Measurements from ENCODE around the gene APLP1.
"Not testable (repeated sequence)": the region's sequence is repeated elsewhere in the genome, so short reads cannot be mapped to it uniquely, and the experiment has no call there.

The APLP1 gene

GRCh38 chr19:35901854-35902661 is 33.7 kb downstream of the APLP1 start, which contains the start of gene HCST:
HCST (plus strand) TSS chr19:35902529; CDS start chr19:35902594, 65 bp downstream.
- in situ Hi-C loops (cut with HindIII; ENCODE audit: low sequenced_read_pairs): loop anchor here (5.0 kb wide), 1 partner anchor 50 kb away; the partner anchor contains the start of gene NPHS1

DNA sequence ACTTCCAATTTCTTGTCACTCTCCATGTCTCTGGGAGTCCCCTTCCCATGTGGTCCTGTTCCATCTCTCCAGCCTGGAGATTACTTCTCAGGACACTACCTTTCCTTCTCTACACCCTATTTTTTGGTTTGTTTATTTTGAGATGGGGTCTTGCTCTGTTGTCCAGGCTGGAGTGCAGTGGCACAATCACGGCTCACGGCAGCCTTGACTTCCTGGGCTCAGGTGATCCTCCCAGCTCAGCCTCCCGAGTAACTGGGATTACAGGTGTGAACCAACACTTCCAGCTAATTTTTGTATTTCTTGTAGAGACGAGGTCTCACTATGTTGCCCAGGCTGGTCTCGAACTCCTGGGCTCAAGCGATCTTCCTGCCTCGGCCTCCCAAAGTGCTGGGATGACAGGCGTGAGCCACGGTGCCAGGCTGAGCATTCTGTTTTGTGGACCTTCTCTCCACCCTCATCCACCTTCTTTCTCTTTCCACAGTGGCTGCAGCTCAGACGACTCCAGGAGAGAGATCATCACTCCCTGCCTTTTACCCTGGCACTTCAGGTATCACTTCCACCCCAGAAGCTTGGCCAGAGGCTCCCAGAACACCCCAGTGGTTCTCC is 34.6 kb downstream of the APLP1 start:
- in situ Hi-C loops (cut with HindIII; ENCODE audit: low sequenced_read_pairs): loop anchor here (5.0 kb wide), 1 partner anchor 51 kb away; the partner anchor contains the start of gene NPHS1

DNA sequence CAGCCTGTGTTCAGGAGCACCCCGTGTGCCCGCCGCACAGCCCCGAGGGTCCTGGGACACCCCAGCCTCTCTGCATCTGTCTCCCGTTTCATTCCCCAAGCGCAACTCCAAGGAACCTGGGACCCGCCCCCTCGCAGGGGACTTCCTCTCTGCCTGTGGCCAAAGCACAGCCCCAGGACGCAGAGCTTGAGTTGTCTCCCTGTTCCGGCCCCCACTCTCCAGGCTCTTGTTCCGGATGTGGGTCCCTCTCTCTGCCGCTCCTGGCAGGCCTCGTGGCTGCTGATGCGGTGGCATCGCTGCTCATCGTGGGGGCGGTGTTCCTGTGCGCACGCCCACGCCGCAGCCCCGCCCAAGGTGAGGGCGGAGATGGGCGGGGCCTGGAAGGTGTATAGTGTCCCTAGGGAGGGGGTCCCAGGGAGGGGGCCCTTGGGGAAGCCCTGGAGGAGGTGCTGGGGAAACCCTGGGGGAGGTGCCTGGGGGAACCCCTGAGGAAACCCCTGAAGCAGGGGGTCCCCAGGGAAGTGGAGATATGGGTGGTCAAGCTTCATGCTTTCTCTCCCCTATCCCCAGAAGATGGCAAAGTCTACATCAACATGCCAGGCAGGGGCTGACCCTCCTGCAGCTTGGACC is 35.3 kb downstream of the APLP1 start:
- in situ Hi-C loops (cut with HindIII; ENCODE audit: low sequenced_read_pairs): loop anchor here (5.0 kb wide), 1 partner anchor 51 kb away; the partner anchor contains the start of gene NPHS1

DNA sequence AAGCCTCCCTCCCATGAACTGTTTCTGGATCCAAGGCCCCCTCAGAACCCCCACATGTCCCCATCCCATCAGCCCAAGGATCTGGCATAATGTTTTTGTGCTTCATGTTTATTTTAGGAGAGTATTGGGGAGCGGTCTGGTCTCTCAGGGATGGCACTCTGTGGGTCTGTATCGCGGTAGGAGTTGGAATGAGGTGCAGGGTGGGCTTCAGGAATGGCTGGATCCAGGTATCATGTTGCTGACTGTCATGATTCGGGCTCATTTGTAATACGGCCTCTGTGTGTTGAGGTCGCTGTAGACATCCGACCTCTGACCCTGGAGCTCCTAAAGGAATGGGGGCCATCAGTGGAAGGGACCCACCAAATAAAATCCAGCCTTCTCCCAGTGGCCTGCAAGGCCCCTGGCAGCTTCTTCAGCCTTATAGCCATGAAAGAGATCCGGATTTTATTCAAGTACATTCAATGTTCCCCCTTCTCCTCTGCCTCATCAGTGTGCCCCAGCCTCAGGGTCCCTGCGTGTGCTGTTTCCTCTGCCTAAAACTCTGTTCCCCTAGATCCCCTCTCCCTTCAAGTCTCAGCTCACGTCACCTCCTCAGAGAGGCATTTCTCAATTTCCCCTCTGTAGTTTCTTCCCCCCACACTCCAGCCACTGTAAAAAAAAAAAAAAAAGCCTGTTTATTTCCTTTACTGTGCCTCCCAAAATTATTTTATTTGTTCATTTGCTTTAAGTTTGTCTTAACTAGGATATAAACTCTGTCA is 36.1 kb downstream of the APLP1 start:
- in situ Hi-C loops (cut with HindIII; ENCODE audit: low sequenced_read_pairs): loop anchor here (5.0 kb wide), 1 partner anchor 52 kb away; the partner anchor contains the start of gene NPHS1

DNA sequence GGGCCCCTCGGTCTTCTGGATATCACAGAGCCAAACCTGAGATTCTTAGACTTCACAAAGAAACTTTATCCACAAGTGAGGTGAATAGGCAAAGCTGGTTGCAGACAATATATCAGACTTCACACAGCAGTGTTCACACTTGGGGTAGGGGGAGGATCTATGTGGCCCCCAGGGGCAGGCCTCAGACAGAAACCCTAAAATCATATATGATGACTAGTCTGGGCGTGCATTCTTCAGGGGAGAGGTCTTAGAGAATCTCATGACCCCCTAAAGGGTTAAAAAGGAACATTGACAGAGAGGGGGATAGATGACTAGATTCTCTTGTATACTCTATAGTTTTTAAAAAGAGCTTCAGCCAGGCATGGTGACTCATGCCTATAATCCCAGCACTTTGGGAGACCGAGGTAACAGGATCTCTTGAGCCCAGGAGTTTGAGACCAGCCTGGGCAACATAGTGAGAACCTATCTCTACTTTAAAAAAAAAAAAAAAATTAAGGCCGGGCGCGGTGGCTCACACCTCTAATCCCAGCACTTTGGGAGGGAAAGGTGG is 36.9 kb downstream of the APLP1 start:
- in situ Hi-C loops (cut with HindIII; ENCODE audit: low sequenced_read_pairs): no loop called here

DNA sequence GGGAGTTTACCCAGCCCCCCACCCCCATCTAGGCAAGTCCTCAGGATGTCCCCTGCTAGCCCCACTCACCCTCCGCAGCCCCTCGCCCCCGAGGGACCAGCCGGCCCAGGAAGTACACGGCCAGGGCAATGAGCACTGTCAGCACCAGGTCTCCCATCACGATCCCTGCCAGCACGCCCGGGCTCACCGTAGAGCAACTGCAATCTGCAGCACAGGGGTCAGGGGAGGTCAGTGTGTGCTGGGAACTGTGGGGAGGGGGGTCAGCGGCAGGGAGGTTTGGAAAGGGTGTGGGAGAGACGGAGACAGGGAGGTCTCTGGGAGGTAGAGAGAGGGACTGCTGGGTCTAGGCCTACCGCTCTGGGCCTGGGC is 39.0 kb downstream of the APLP1 start:
- in situ Hi-C loops (cut with HindIII; ENCODE audit: low sequenced_read_pairs): no loop called here

- in situ Hi-C loops (cut with HindIII; ENCODE audit: low sequenced_read_pairs): no loop called here
Observed at GRCh38 chr19:35908010-35908441, 39.7 kb downstream of the APLP1 start, which contains the start of gene TYROBP. TYROBP (minus strand) TSS chr19:35908295; CDS start chr19:35908228, 67 bp downstream.

GRCh38 chr19:35908973-35909683 is 40.8 kb downstream of the APLP1 start:
- in situ Hi-C loops (cut with HindIII; ENCODE audit: low sequenced_read_pairs): no loop called here

- in situ Hi-C loops (cut with HindIII; ENCODE audit: low sequenced_read_pairs): no loop called here
Observed at GRCh38 chr19:35909684-35910035, 41.3 kb downstream of the APLP1 start.

- in situ Hi-C loops (cut with HindIII; ENCODE audit: low sequenced_read_pairs): not testable (repeated sequence)
Observed at GRCh38 chr19:35910355-35910754, 42.0 kb downstream of the APLP1 start.

- in situ Hi-C loops (cut with HindIII; ENCODE audit: low sequenced_read_pairs): no loop called here
Observed at GRCh38 chr19:35911173-35911572, 42.8 kb downstream of the APLP1 start.

GRCh38 chr19:35911790-35912189 is 43.4 kb downstream of the APLP1 start:
- in situ Hi-C loops (cut with HindIII; ENCODE audit: low sequenced_read_pairs): no loop called here

- in situ Hi-C loops (cut with HindIII; ENCODE audit: low sequenced_read_pairs): no loop called here
Observed at GRCh38 chr19:35913589-35913988, 45.2 kb downstream of the APLP1 start.

GRCh38 chr19:35915443-35915842 is 47.1 kb downstream of the APLP1 start:
- in situ Hi-C loops (cut with HindIII; ENCODE audit: low sequenced_read_pairs): no loop called here

- in situ Hi-C loops (cut with HindIII; ENCODE audit: low sequenced_read_pairs): no loop called here
Observed at GRCh38 chr19:35919306-35919705, 50.9 kb downstream of the APLP1 start.

GRCh38 chr19:35921012-35921411 is 52.6 kb downstream of the APLP1 start:
- in situ Hi-C loops (cut with HindIII; ENCODE audit: low sequenced_read_pairs): no loop called here

GRCh38 chr19:35925501-35925900 is 57.1 kb downstream of the APLP1 start:
- in situ Hi-C loops (cut with HindIII; ENCODE audit: low sequenced_read_pairs): no loop called here

DNA sequence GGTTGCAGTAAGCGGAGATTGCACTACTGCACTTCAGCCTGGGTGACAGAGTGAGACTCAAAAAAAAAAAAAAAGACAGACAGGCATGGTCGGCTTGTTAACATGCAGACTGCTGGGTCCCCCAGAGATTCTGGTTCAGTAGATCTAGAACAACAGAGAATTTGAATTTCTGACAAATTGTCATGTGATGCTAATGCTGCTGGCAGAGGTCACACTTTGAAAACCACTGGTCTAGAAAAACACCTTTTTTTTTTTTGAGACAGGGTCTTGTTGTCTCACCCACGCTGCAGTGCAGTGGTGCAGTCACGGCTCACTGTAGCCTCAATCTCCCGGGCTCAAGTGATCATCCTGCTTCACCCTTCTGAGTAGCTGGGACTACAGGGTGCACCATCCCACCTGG is 60.1 kb downstream of the APLP1 start:
- in situ Hi-C loops (cut with HindIII; ENCODE audit: low sequenced_read_pairs): no loop called here

Data from endothelial cell of hepatic sinusoid (primary cell).